ENCODE measurements around the gene IL17RD.

Gene IL17RD

DNA sequence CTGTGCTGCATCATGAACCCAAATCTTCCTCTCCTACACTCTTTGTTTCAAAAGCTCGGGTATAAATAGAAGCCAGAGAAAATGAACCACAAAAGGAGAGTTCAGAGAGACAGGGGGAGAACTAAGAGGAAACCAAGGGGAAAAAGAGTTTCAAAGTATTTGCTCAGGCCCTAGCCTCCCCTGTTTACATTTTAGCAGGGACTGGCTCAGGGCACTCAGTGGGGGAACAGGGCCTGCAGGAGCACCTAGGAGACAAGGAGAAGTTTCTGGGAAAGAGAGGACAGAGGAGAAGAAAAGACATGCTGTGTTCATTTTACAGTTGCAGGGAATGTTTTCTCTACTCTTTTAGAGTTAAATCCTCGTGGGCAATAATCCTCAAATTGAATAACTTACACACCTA, 8.5 kb upstream of the IL17RD start:
- H2AFZ ChIP-seq (ENCODE audit: insufficient read depth, low read length, poor library complexity) = no peak overlapping the region
- no peak overlapping the region for H3K4me3 ChIP-seq (ENCODE audit: low read depth, low read length)
- H3K27me3 ChIP-seq (ENCODE audit: insufficient read depth, low read length) = no peaks in the 10 kb centered on the region
- no peak overlapping the region for H3K9ac ChIP-seq (ENCODE audit: low read length)
- H4K12ac ChIP-seq (ENCODE audit: low read depth, low read length) = no peak overlapping the region
- no CpG with 5 or more reads among the region's 2 CpGs for WGBS (ENCODE audit: extremely low coverage, insufficient coverage, insufficient read length)
- no peak overlapping the region for H2BK120ac ChIP-seq (ENCODE audit: insufficient read depth, low read length, poor library complexity)
- H3K79me1 ChIP-seq (ENCODE audit: low read length) = peaks cover 2% of the 10 kb centered on the region
- peaks cover 2% of the 10 kb centered on the region for H3K9me3 ChIP-seq (ENCODE audit: insufficient read depth, low read depth, low read length)
- H2BK12ac ChIP-seq (ENCODE audit: low read length) = no peak overlapping the region
- peaks cover 0 to 4% of the 10 kb centered on the region in 2 experiments for H3K4me1 ChIP-seq (ENCODE audit: control insufficient read depth in 1 of 2, insufficient read depth in 2 of 2, low read length in 2 of 2)
- no peak overlapping the region for H4K8ac ChIP-seq (ENCODE audit: low read depth, low read length)
- no peak overlapping the region for H2BK5ac ChIP-seq (ENCODE audit: low read depth, low read length, poor library complexity)
- H3K18ac ChIP-seq (ENCODE audit: low read length) = no peak overlapping the region
- no peak overlapping the region for H3K4me2 ChIP-seq (ENCODE audit: low read length)
- H3K36me3 ChIP-seq (ENCODE audit: control insufficient read depth in 1 of 2, insufficient read depth in 2 of 2, low read length in 2 of 2) = no peaks in the 10 kb centered on the region
- H2AK5ac ChIP-seq (ENCODE audit: low read length) = no peak overlapping the region
- no peak overlapping the region for H3K14ac ChIP-seq (ENCODE audit: low read length)
- H3K27ac ChIP-seq (ENCODE audit: low read depth, low read length) = no peak overlapping the region
- no peak overlapping the region for H4K91ac ChIP-seq (ENCODE audit: low read depth, low read length)
- H3K79me2 ChIP-seq (ENCODE audit: control insufficient read depth, insufficient read depth, low read length, poor library complexity) = no peaks in the 10 kb centered on the region
- no peak for DNase-seq
- no peak overlapping the region for H3K23ac ChIP-seq (ENCODE audit: low read length)
- H3K4ac ChIP-seq (ENCODE audit: low read depth, low read length) = no peak overlapping the region

DNA sequence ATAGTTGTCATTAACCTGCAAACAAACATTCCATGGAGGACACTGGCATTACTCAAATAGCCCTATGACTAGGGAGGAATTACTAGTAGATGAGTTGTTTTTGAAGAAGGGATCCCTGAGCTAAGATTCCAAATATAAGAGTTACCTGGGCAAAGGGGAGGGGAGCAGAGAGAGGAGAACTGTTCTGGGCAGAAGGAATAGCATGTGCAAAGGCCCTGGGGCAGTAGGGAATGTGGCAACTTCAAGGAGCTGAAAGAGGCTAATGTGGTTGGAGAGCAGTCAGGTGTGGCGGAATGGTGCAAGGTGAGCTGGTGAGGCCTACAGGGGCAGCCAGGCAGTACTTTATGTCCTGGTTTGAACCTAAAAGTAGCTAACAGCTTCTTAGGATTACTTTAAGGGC, 5.8 kb upstream of the IL17RD start:
- no CpG with 5 or more reads among the region's 1 CpG for WGBS (ENCODE audit: extremely low coverage, insufficient coverage, insufficient read length)
- Histone ChIP-seq H3K27ac (ENCODE audit: low read depth, low read length) (no peak overlapping the region), H4K8ac (ENCODE audit: low read depth, low read length) (no peak overlapping the region), H3K14ac (ENCODE audit: low read length) (no peak overlapping the region), H3K9me3 (ENCODE audit: insufficient read depth, low read depth, low read length) (peaks cover 2% of the 10 kb centered on the region), H3K4me1 (ENCODE audit: control insufficient read depth in 1 of 2, insufficient read depth in 2 of 2, low read length in 2 of 2) (peaks cover 0 to 4% of the 10 kb centered on the region in 2 experiments), H2BK12ac (ENCODE audit: low read length) (no peak overlapping the region), H3K36me3 (ENCODE audit: control insufficient read depth in 1 of 2, insufficient read depth in 2 of 2, low read length in 2 of 2) (no peaks in the 10 kb centered on the region), H2AFZ (ENCODE audit: insufficient read depth, low read length, poor library complexity) (no peak overlapping the region), H2BK120ac (ENCODE audit: insufficient read depth, low read length, poor library complexity) (no peak overlapping the region), H3K4me2 (ENCODE audit: low read length) (no peak overlapping the region), H3K79me1 (ENCODE audit: low read length) (peaks cover 2% of the 10 kb centered on the region), H3K23ac (ENCODE audit: low read length) (peak overlapping the region; percentile 93), H3K4ac (ENCODE audit: low read depth, low read length) (no peak overlapping the region), H4K91ac (ENCODE audit: low read depth, low read length) (no peak overlapping the region), H4K12ac (ENCODE audit: low read depth, low read length) (no peak overlapping the region), H3K18ac (ENCODE audit: low read length) (no peak overlapping the region), H2BK5ac (ENCODE audit: low read depth, low read length, poor library complexity) (no peak overlapping the region), H3K9ac (ENCODE audit: low read length) (no peak overlapping the region), H3K79me2 (ENCODE audit: control insufficient read depth, insufficient read depth, low read length, poor library complexity) (no peaks in the 10 kb centered on the region), H2AK5ac (ENCODE audit: low read length) (no peak overlapping the region), H3K4me3 (ENCODE audit: low read depth, low read length) (peak overlapping the region; percentile 60), H3K27me3 (ENCODE audit: insufficient read depth, low read length) (no peaks in the 10 kb centered on the region)
- peak; percentile 93 to 95 for DNase-seq

DNA sequence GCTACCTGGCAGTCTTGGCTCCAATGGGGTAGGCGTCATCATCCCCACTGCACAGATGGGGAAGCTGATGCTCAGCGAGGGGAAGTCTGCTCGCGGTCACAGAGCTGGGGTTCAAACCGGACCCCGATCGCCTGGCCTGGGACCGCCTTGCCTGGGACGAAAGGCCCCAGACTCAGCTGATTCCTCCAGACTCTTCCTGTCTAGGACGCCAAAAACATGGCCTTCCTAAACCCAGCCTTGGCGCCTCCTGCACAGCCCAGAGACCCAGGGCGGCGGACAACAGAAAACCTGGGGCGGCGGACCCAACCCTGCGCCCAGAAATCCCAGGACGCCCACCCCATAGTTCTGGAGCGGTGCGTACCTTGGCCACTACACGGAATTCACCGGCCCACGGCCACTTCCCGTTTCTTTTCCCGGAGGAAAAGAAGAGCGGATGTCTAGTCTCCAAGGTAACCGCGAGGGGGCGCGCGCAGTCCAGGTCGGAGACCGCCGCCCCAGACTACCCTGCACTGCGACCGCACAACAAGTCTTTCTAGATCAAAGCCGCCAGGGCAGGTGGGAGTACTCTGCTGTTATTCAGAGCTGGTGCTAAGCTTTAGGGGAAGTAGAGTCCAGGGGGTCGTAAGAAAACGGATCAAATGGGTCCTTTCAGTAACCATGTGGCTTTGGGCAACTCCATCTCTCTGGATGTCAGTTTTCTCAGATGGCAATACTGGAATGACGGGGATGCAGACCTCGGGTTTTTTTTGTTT, 4.9 kb upstream of the IL17RD start:
- no peaks in the 10 kb centered on the region for H3K36me3 ChIP-seq (ENCODE audit: control insufficient read depth in 1 of 2, insufficient read depth in 2 of 2, low read length in 2 of 2)
- peak overlapping the region; percentile 94 for H4K8ac ChIP-seq (ENCODE audit: low read depth, low read length)
- H3K4ac ChIP-seq (ENCODE audit: low read depth, low read length) = peak overlapping the region; percentile 44
- H2AK5ac ChIP-seq (ENCODE audit: low read length) = no peak overlapping the region
- peak overlapping the region; percentile 90 for H4K12ac ChIP-seq (ENCODE audit: low read depth, low read length)
- H3K9ac ChIP-seq (ENCODE audit: low read length) = peak overlapping the region; percentile 0
- H3K9me3 ChIP-seq (ENCODE audit: insufficient read depth, low read depth, low read length) = peaks cover 2% of the 10 kb centered on the region
- WGBS (ENCODE audit: extremely low coverage, insufficient coverage, insufficient read length) = no CpG with 5 or more reads among the region's 40 CpGs
- no peak overlapping the region for H3K18ac ChIP-seq (ENCODE audit: low read length)
- H4K91ac ChIP-seq (ENCODE audit: low read depth, low read length) = peak overlapping the region; percentile 58
- peaks cover 2% of the 10 kb centered on the region for H3K79me1 ChIP-seq (ENCODE audit: low read length)
- peak overlapping the region; percentile 65 for H3K14ac ChIP-seq (ENCODE audit: low read length)
- H3K4me3 ChIP-seq (ENCODE audit: low read depth, low read length) = peak overlapping the region; percentile 46
- no peak overlapping the region for H2BK12ac ChIP-seq (ENCODE audit: low read length)
- peaks cover under 1% of the 10 kb centered on the region for H3K79me2 ChIP-seq (ENCODE audit: control insufficient read depth, insufficient read depth, low read length, poor library complexity)
- H2AFZ ChIP-seq (ENCODE audit: insufficient read depth, low read length, poor library complexity) = peak overlapping the region; percentile 24
- no peak overlapping the region for H3K27ac ChIP-seq (ENCODE audit: low read depth, low read length)
- peak; percentile 84 to 94 for DNase-seq
- peak overlapping the region; percentile 48 for H2BK120ac ChIP-seq (ENCODE audit: insufficient read depth, low read length, poor library complexity)
- H2BK5ac ChIP-seq (ENCODE audit: low read depth, low read length, poor library complexity) = no peak overlapping the region
- peaks cover 0 to 4% of the 10 kb centered on the region in 2 experiments for H3K4me1 ChIP-seq (ENCODE audit: control insufficient read depth in 1 of 2, insufficient read depth in 2 of 2, low read length in 2 of 2)
- H3K4me2 ChIP-seq (ENCODE audit: low read length) = peak overlapping the region; percentile 73
- no peaks in the 10 kb centered on the region for H3K27me3 ChIP-seq (ENCODE audit: insufficient read depth, low read length)
- H3K23ac ChIP-seq (ENCODE audit: low read length) = no peak overlapping the region

DNA sequence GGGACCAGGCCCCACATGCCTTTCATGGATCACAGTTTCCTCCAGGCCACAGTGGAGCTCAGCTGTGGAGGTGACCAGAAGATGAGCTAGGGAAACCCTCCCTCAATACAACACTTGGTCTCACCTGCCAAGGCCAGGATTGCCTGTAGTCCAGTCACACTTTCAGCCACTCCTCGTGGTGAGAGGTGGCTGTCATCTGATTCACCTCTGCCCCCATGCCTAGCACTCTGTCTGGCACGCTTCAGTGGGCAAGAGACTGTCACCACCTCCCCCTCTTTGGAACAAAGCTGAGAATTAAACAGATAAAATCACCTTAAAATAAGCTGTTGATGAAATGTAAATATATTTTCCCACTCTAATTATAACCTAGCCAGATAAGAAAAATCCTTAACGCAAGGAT, 4.0 kb upstream of the IL17RD start:
- Histone ChIP-seq H3K18ac (ENCODE audit: low read length) (no peak overlapping the region), H3K9ac (ENCODE audit: low read length) (no peak overlapping the region), H4K8ac (ENCODE audit: low read depth, low read length) (no peak overlapping the region), H2BK120ac (ENCODE audit: insufficient read depth, low read length, poor library complexity) (no peak overlapping the region), H3K36me3 (ENCODE audit: control insufficient read depth in 1 of 2, insufficient read depth in 2 of 2, low read length in 2 of 2) (no peaks in the 10 kb centered on the region), H2AK5ac (ENCODE audit: low read length) (no peak overlapping the region), H4K91ac (ENCODE audit: low read depth, low read length) (no peak overlapping the region), H3K27ac (ENCODE audit: low read depth, low read length) (no peak overlapping the region), H3K4me1 (ENCODE audit: control insufficient read depth in 1 of 2, insufficient read depth in 2 of 2, low read length in 2 of 2) (peaks cover 0 to 9% of the 10 kb centered on the region in 2 experiments), H3K4ac (ENCODE audit: low read depth, low read length) (no peak overlapping the region), H3K79me2 (ENCODE audit: control insufficient read depth, insufficient read depth, low read length, poor library complexity) (peaks cover 3% of the 10 kb centered on the region), H3K23ac (ENCODE audit: low read length) (no peak overlapping the region), H3K4me2 (ENCODE audit: low read length) (no peak overlapping the region), H4K12ac (ENCODE audit: low read depth, low read length) (no peak overlapping the region), H3K27me3 (ENCODE audit: insufficient read depth, low read length) (peaks cover 9% of the 10 kb centered on the region), H2BK5ac (ENCODE audit: low read depth, low read length, poor library complexity) (no peak overlapping the region), H2BK12ac (ENCODE audit: low read length) (no peak overlapping the region), H3K4me3 (ENCODE audit: low read depth, low read length) (no peak overlapping the region), H3K9me3 (ENCODE audit: insufficient read depth, low read depth, low read length) (peaks cover 2% of the 10 kb centered on the region), H2AFZ (ENCODE audit: insufficient read depth, low read length, poor library complexity) (no peak overlapping the region), H3K79me1 (ENCODE audit: low read length) (peaks cover 4% of the 10 kb centered on the region), H3K14ac (ENCODE audit: low read length) (no peak overlapping the region)
- DNase-seq = no peak
- no CpG with 5 or more reads among the region's 3 CpGs for WGBS (ENCODE audit: extremely low coverage, insufficient coverage, insufficient read length)

All from trophoblast cell (in vitro differentiated cells and primary cell).